OCI-LY1 (cell line): Measurements from ENCODE around the gene FITM2.

Source experiments
- H2AFZ ChIP-seq: fragments of 200-600 bp; sonication (generic), shearing (Covaris generic); 2 replicates; pipeline ENCODE4 v1.6.0; 2014; ENCODE audit warnings: antibody characterized with exemption, mild to moderate bottlenecking, low read length
- H3F3A ChIP-seq: fragments of 200-600 bp; sonication (generic), shearing (Covaris generic); 2 replicates; pipeline ENCODE4 v1.6.0; 2014; ENCODE audit warnings: mild to moderate bottlenecking, antibody characterized with exemption, low read length, moderate library complexity; ENCODE audit not compliant: insufficient read depth
- H3K27ac ChIP-seq: fragments of 200-600 bp; sonication (generic); 2 replicates; pipeline ENCODE4 v1.5.1; 2014; ENCODE audit warnings: low read length, mixed run types, mild to moderate bottlenecking, low read depth; ENCODE audit not compliant: poor library complexity, severe bottlenecking
- H3K27me3 ChIP-seq: fragments of 200-600 bp; sonication (generic); 2 replicates; pipeline ENCODE4 v1.6.0; 2014; ENCODE audit warnings: antibody characterized with exemption, mild to moderate bottlenecking, low read length, moderate library complexity; ENCODE audit not compliant: insufficient read depth
- H3K36me3 ChIP-seq: fragments of 200-600 bp; sonication (generic); 2 replicates; pipeline ENCODE4 v1.6.1; 2014; ENCODE audit warnings: mild to moderate bottlenecking, antibody characterized with exemption, low read length, moderate library complexity, mixed read lengths; ENCODE audit not compliant: insufficient read depth
- H3K4me1 ChIP-seq: fragments of 200-600 bp; sonication (generic); 2 replicates; pipeline ENCODE4 v1.5.1; 2014; ENCODE audit warnings: mild to moderate bottlenecking, low read length, moderate library complexity; ENCODE audit not compliant: insufficient read depth, severe bottlenecking
- H3K4me2 ChIP-seq: fragments of 200-600 bp; sonication (generic), shearing (Covaris generic); 2 replicates; pipeline ENCODE4 v1.6.1; 2014; ENCODE audit warnings: low read length
- H3K4me3 ChIP-seq: fragments of 200-600 bp; sonication (generic); 2 replicates; pipeline ENCODE4 v1.5.1; 2014; ENCODE audit warnings: low read length, low read depth, mild to moderate bottlenecking, mixed read lengths; ENCODE audit not compliant: poor library complexity, severe bottlenecking
- H3K79me2 ChIP-seq: fragments of 200-600 bp; shearing (Covaris generic); 2 replicates; pipeline ENCODE4 v1.6.1; 2016; ENCODE audit warnings: mixed run types, low read length, mixed read lengths; ENCODE audit not compliant: insufficient read depth
- H3K9ac ChIP-seq: fragments of 200-600 bp; sonication (generic), shearing (Covaris generic); 2 replicates; pipeline ENCODE4 v1.6.1; 2014; ENCODE audit warnings: mild to moderate bottlenecking, low read length, mixed read lengths
- H3K9me2 ChIP-seq: fragments of 200-600 bp; sonication (generic), shearing (Covaris generic); 2 replicates; pipeline ENCODE4 v1.6.1; 2014; ENCODE audit warnings: low read depth, mild to moderate bottlenecking, low read length, mixed read lengths
- H3K9me3 ChIP-seq: fragments of 200-600 bp; shearing (Covaris generic); 2 replicates; pipeline ENCODE4 v1.6.1; 2014; ENCODE audit warnings: low read length, mixed read lengths
- H4K20me1 ChIP-seq: fragments of 200-600 bp; sonication (generic), shearing (Covaris generic); 2 replicates; pipeline ENCODE4 v1.6.0; 2016; ENCODE audit warnings: mild to moderate bottlenecking, low read length; ENCODE audit not compliant: insufficient read depth
- EZH2 ChIP-seq: fragments of 200-600 bp; sonication (generic), shearing (Covaris generic); IDR thresholded peaks from 2 replicates; pipeline ENCODE4 v1.8.0; 2017; ENCODE audit warnings: borderline replicate concordance, mixed run types, mild to moderate bottlenecking, antibody characterized with exemption, low read length, moderate library complexity, mixed read lengths
- TF ChIP-seq, protein P1 (sequence below): fragments of 200-600 bp; sonication (generic), shearing (Covaris generic); IDR thresholded peaks from 2 replicates; pipeline ENCODE4 v1.5.1; 2017; ENCODE audit warnings: mild to moderate bottlenecking, antibody characterized with exemption, low read length, moderate library complexity, mixed read lengths

FITM2 gene

DNA sequence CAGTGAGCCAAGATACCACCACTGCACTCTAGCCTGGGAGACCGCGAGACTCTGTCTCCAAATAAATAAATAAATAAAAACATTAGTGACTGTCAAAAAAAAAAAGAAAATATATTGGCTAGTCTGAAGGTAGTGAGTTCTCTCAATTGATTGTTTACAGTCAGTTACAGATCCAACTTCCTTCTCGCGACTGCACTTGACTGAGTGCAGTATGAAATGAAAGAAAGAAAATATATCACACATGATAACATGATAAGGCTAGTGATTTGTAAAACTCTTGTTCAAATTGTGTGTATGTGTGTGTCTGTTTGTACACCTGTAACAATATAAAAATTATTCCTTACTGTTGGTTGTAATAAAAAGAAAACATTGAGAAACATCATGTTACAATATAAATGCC is 33.7 kb upstream of the FITM2 start:
- Histone ChIP-seq H3K27ac (no peak overlapping the region), H3K9me2 (no peaks in the 10 kb centered on the region), H3F3A (no peaks in the 10 kb centered on the region), H4K20me1 (no peaks in the 10 kb centered on the region), H3K4me3 (no peak overlapping the region), H3K79me2 (no peaks in the 10 kb centered on the region), H3K4me2 (no peak overlapping the region), H3K27me3 (no peaks in the 10 kb centered on the region; the same call in 1 of the 2 replicates), H2AFZ (no peak overlapping the region), H3K4me1 (no peaks in the 10 kb centered on the region), H3K36me3 (no peaks in the 10 kb centered on the region), H3K9ac (no peak overlapping the region), H3K9me3 (no peaks in the 10 kb centered on the region)
- TF ChIP-seq, protein P1, sequence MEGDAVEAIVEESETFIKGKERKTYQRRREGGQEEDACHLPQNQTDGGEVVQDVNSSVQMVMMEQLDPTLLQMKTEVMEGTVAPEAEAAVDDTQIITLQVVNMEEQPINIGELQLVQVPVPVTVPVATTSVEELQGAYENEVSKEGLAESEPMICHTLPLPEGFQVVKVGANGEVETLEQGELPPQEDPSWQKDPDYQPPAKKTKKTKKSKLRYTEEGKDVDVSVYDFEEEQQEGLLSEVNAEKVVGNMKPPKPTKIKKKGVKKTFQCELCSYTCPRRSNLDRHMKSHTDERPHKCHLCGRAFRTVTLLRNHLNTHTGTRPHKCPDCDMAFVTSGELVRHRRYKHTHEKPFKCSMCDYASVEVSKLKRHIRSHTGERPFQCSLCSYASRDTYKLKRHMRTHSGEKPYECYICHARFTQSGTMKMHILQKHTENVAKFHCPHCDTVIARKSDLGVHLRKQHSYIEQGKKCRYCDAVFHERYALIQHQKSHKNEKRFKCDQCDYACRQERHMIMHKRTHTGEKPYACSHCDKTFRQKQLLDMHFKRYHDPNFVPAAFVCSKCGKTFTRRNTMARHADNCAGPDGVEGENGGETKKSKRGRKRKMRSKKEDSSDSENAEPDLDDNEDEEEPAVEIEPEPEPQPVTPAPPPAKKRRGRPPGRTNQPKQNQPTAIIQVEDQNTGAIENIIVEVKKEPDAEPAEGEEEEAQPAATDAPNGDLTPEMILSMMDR = no peak
- TF ChIP-seq EZH2 = no peak

DNA sequence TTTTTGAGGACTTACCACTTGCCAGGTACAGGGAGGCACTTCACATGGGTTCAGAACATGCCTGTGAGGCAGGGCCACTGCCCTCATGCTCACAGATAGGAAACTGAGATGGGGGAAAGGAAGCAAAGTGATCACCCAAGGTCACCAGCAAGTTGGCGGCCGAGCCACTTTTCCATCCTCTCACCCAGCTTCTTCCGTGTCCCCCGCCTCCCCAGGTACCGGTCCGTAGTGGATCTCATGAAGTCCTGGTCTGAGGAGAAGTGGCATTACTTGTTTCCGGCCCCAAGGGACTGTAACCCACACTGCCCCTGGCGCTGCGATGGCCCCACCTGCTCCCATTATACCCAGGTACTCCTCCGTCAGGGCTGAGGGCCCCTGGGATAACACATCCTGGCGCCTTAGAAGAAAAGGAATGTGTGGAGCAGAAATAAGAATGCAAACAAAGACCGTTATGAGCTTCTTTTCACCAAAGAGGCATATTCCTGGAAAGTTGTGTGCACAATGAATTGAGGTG is 32.2 kb upstream of the FITM2 start:
- TF ChIP-seq, protein P1 = no peak
- no peak for TF ChIP-seq EZH2
- H3K36me3 ChIP-seq = no peaks in the 10 kb centered on the region
- no peak overlapping the region for H3K9ac ChIP-seq
- no peak overlapping the region for H3K27ac ChIP-seq
- H3K79me2 ChIP-seq = no peaks in the 10 kb centered on the region
- no peaks in the 10 kb centered on the region; the same call in 1 of the 2 replicates for H3K27me3 ChIP-seq
- H3K4me2 ChIP-seq = no peak overlapping the region
- no peaks in the 10 kb centered on the region for H3K4me1 ChIP-seq
- H2AFZ ChIP-seq = no peak overlapping the region
- no peak overlapping the region for H3K4me3 ChIP-seq
- no peaks in the 10 kb centered on the region for H3F3A ChIP-seq
- no peaks in the 10 kb centered on the region for H3K9me2 ChIP-seq
- H4K20me1 ChIP-seq = no peaks in the 10 kb centered on the region
- no peaks in the 10 kb centered on the region for H3K9me3 ChIP-seq

DNA sequence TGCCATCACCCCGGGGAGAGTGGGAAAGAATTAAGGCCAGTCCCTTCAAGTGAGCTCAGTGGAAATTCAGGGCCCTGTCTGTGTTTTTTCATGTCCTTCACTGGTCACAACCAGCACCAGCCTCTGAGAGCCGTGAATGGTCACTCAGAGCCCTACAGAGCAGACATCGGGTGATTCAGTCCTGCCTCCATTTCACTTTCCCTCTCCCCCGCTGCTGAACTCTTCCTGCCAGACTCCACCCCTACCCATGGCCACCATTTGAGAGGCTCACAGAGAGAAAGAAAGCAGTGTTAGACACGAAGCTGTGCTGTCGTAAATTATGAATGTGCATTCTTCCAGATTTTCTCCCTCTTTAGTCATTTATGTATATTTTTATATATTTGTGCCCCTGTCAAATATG is 31.2 kb upstream of the FITM2 start:
- TF ChIP-seq, protein P1 = no peak
- TF ChIP-seq EZH2 = no peak
- no peaks in the 10 kb centered on the region for H3K9me3 ChIP-seq
- no peaks in the 10 kb centered on the region; the same call in 1 of the 2 replicates for H3K27me3 ChIP-seq
- no peaks in the 10 kb centered on the region for H3F3A ChIP-seq
- no peaks in the 10 kb centered on the region for H3K79me2 ChIP-seq
- no peaks in the 10 kb centered on the region for H3K36me3 ChIP-seq
- H3K9ac ChIP-seq = no peak overlapping the region
- no peak overlapping the region for H2AFZ ChIP-seq
- no peak overlapping the region for H3K4me2 ChIP-seq
- H3K9me2 ChIP-seq = no peaks in the 10 kb centered on the region
- H3K4me3 ChIP-seq = no peak overlapping the region
- H3K4me1 ChIP-seq = no peaks in the 10 kb centered on the region
- no peak overlapping the region for H3K27ac ChIP-seq
- no peaks in the 10 kb centered on the region for H4K20me1 ChIP-seq
